ENCODE data around the gene CRTC1. TPM values are rescaled to one million over a fixed set of nuclear protein-coding genes. Genes with fewer than 3 reads are reported as not detected.
"Not testable (repeated sequence)": the region's sequence is repeated elsewhere in the genome, so short reads cannot be mapped to it uniquely, and the experiment has no call there.

CRTC1 gene
- total RNA-seq, 1 experiment from 2014 or later: 3.7 TPM

GRCh38 chr19:18717601-18718000 is 34.1 kb downstream of the CRTC1 start:
- Histone ChIP-seq H4K20me1 (ENCODE audit: insufficient read depth, low read depth, low read length) (no peaks in the 10 kb centered on the region), H3K4me1 (ENCODE audit: low read length) (no peaks in the 10 kb centered on the region), H3K4me3 (ENCODE audit: low read length) (no peak overlapping the region)

GRCh38 chr19:18718015-18718526 is 34.6 kb downstream of the CRTC1 start:
- H3K9me3 ChIP-seq (ENCODE audit: low read length): no peaks in the 10 kb centered on the region
- no peak overlapping the region for H3K4me2 ChIP-seq (ENCODE audit: low read depth, low read length, poor library complexity, severe bottlenecking)
- H3K27ac ChIP-seq (ENCODE audit: low read length): no peak overlapping the region
- no peak for DNase-seq
- H3K9me2 ChIP-seq (replicated peaks; ENCODE audit: insufficient read depth, low read length): no peaks in the 10 kb centered on the region
- H4K20me1 ChIP-seq (ENCODE audit: insufficient read depth, low read depth, low read length): no peaks in the 10 kb centered on the region
- no peaks in the 10 kb centered on the region for H3K27me3 ChIP-seq (ENCODE audit: low read length)
- H3K36me3 ChIP-seq (ENCODE audit: insufficient read depth, low read length): no peaks in the 10 kb centered on the region
- H3K4me1 ChIP-seq (ENCODE audit: low read length): no peaks in the 10 kb centered on the region
- no peaks in the 10 kb centered on the region for H3K79me2 ChIP-seq (ENCODE audit: low read length)
- H3K4me3 ChIP-seq (ENCODE audit: low read length): no peak overlapping the region
- no peak overlapping the region for H3K9ac ChIP-seq (ENCODE audit: low read length)
- H2AFZ ChIP-seq (ENCODE audit: low read length): no peak overlapping the region

More at GRCh38 chr19:18717601-18718000, 34.1 kb downstream of the CRTC1 start:
- Histone ChIP-seq H3K9me3 (ENCODE audit: low read length) (no peaks in the 10 kb centered on the region), H2AFZ (ENCODE audit: low read length) (no peak overlapping the region), H3K27ac (ENCODE audit: low read length) (no peak overlapping the region), H3K36me3 (ENCODE audit: insufficient read depth, low read length) (no peaks in the 10 kb centered on the region), H3K27me3 (ENCODE audit: low read length) (no peaks in the 10 kb centered on the region), H3K4me2 (ENCODE audit: low read depth, low read length, poor library complexity, severe bottlenecking) (no peak overlapping the region), H3K79me2 (ENCODE audit: low read length) (no peaks in the 10 kb centered on the region), H3K9me2 (replicated peaks; ENCODE audit: insufficient read depth, low read length) (no peaks in the 10 kb centered on the region), H3K9ac (ENCODE audit: low read length) (no peak overlapping the region)
- DNase-seq: no peak

DNA sequence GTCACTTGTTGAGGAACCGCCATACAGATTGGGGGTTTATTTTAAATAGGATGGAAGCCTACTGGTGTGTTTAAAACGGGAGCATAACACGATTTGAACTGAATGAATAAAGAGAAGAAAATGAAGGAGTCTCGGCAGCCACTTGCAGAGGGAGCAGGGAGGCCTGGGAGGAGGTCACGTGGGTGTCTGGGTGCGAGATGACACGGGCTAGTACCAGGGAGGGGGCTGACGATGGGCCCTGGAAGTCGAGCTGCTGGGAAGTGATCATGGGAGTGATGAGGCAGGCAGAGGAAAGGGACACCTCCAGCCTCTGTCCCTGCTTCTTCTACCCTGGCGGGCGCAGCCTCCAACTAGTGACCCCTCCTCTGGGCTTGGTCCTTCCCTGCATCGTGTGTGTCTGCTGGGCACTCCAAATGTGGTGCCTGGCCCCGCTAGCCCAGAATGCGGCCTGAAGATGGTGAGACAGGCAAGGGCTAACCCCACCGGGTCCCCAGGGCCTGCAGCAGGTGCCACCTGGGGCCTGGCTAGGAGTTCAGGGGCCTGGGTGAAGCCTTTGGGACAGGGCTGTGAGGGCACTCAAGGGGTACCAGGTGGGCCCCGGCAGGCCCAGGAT is 35.5 kb downstream of the CRTC1 start:
- no peak overlapping the region for H3K27ac ChIP-seq (ENCODE audit: low read length)
- H3K9ac ChIP-seq (ENCODE audit: low read length): no peak overlapping the region
- no peaks in the 10 kb centered on the region for H3K9me2 ChIP-seq (replicated peaks; ENCODE audit: insufficient read depth, low read length)
- DNase-seq: no peak
- no peaks in the 10 kb centered on the region for H3K27me3 ChIP-seq (ENCODE audit: low read length)
- H3K36me3 ChIP-seq (ENCODE audit: insufficient read depth, low read length): no peaks in the 10 kb centered on the region
- no peaks in the 10 kb centered on the region for H3K9me3 ChIP-seq (ENCODE audit: low read length)
- no peak overlapping the region for H3K4me2 ChIP-seq (ENCODE audit: low read depth, low read length, poor library complexity, severe bottlenecking)
- no peaks in the 10 kb centered on the region for H3K79me2 ChIP-seq (ENCODE audit: low read length)
- no peaks in the 10 kb centered on the region for H4K20me1 ChIP-seq (ENCODE audit: insufficient read depth, low read depth, low read length)
- H2AFZ ChIP-seq (ENCODE audit: low read length): no peak overlapping the region
- H3K4me3 ChIP-seq (ENCODE audit: low read length): no peak overlapping the region
- no peaks in the 10 kb centered on the region for H3K4me1 ChIP-seq (ENCODE audit: low read length)

DNA sequence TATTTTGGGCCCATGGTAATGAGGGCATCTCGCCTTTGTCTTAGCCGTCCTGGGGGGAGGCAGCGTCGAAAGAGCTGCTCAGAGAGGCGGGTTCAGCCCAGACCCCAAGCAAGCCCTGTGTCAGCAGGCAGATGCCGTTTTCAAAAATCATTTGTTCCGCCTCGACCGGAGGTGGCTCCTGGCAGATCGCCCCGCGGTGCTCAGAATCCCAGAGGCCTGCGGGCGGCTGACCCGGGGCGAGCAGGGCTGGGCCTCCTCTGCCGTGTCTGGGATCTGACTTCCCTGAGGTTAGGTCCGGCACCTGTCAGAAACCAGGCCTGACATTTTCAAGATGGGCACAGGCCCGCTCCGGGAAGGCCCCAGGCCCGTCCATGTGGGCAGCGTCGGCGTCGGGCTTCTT is 36.1 kb downstream of the CRTC1 start:
- H3K9ac ChIP-seq (ENCODE audit: low read length): no peak overlapping the region
- no peaks in the 10 kb centered on the region for H4K20me1 ChIP-seq (ENCODE audit: insufficient read depth, low read depth, low read length)

DNA sequence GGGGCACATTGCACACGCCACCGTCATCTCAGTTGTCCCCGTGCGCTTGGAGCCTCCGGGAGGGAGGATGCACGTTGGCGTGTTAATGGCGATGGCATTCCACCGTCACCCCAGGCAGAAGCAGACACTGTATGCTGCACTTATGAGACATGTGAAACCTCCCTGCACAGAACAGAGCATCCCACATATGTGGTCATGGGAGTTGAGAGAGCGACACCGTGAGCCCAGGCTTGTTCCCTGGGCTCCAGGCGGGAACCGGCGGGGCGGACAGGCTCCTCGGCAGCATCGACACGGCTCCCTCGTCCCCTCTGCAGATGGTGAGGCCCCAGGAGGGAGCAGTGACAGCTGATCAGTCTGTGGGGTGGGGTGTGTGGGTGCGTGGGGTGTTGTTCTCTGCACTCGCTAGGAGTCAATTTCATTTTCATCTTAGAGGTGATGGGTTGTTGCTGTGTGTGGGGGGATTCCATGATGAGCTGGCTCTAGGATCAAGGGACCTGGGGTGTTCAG is 40.4 kb downstream of the CRTC1 start:
- Histone ChIP-seq H3K9me3 (ENCODE audit: low read length) (no peaks in the 10 kb centered on the region), H3K36me3 (ENCODE audit: insufficient read depth, low read length) (no peaks in the 10 kb centered on the region), H3K27me3 (ENCODE audit: low read length) (no peaks in the 10 kb centered on the region), H3K4me1 (ENCODE audit: low read length) (no peaks in the 10 kb centered on the region), H3K4me3 (ENCODE audit: low read length) (no peak overlapping the region), H4K20me1 (ENCODE audit: insufficient read depth, low read depth, low read length) (no peaks in the 10 kb centered on the region), H3K27ac (ENCODE audit: low read length) (no peak overlapping the region), H3K9me2 (replicated peaks; ENCODE audit: insufficient read depth, low read length) (no peaks in the 10 kb centered on the region), H3K4me2 (ENCODE audit: low read depth, low read length, poor library complexity, severe bottlenecking) (no peak overlapping the region), H3K9ac (ENCODE audit: low read length) (no peak overlapping the region), H2AFZ (ENCODE audit: low read length) (no peak overlapping the region), H3K79me2 (ENCODE audit: low read length) (no peaks in the 10 kb centered on the region)
- no peak for DNase-seq

More for the DNA sequence above, 36.1 kb downstream of the CRTC1 start:
- Histone ChIP-seq H3K4me2 (ENCODE audit: low read depth, low read length, poor library complexity, severe bottlenecking) (no peak overlapping the region), H3K27me3 (ENCODE audit: low read length) (no peaks in the 10 kb centered on the region), H3K9me2 (replicated peaks; ENCODE audit: insufficient read depth, low read length) (no peaks in the 10 kb centered on the region), H3K4me1 (ENCODE audit: low read length) (no peaks in the 10 kb centered on the region), H3K36me3 (ENCODE audit: insufficient read depth, low read length) (no peaks in the 10 kb centered on the region), H3K4me3 (ENCODE audit: low read length) (no peak overlapping the region), H3K27ac (ENCODE audit: low read length) (no peak overlapping the region), H3K79me2 (ENCODE audit: low read length) (no peaks in the 10 kb centered on the region), H3K9me3 (ENCODE audit: low read length) (no peaks in the 10 kb centered on the region), H2AFZ (ENCODE audit: low read length) (no peak overlapping the region)
- DNase-seq: no peak

- DNase-seq: no peak
- Histone ChIP-seq H3K36me3 (ENCODE audit: insufficient read depth, low read length) (no peaks in the 10 kb centered on the region), H2AFZ (ENCODE audit: low read length) (no peak overlapping the region), H3K79me2 (ENCODE audit: low read length) (no peaks in the 10 kb centered on the region), H3K4me1 (ENCODE audit: low read length) (no peaks in the 10 kb centered on the region), H4K20me1 (ENCODE audit: insufficient read depth, low read depth, low read length) (no peaks in the 10 kb centered on the region; the same call in 1 of the 2 replicates), H3K4me2 (ENCODE audit: low read depth, low read length, poor library complexity, severe bottlenecking) (no peak overlapping the region), H3K4me3 (ENCODE audit: low read length) (no peak overlapping the region), H3K9me3 (ENCODE audit: low read length) (no peaks in the 10 kb centered on the region), H3K27ac (ENCODE audit: low read length) (no peak overlapping the region), H3K9me2 (replicated peaks; ENCODE audit: insufficient read depth, low read length) (no peaks in the 10 kb centered on the region), H3K9ac (ENCODE audit: low read length) (no peak overlapping the region), H3K27me3 (ENCODE audit: low read length) (no peaks in the 10 kb centered on the region)
Observed at GRCh38 chr19:18725841-18726770, 42.6 kb downstream of the CRTC1 start.

- Histone ChIP-seq H3K9me2 (replicated peaks; ENCODE audit: insufficient read depth, low read length) (no peaks in the 10 kb centered on the region), H2AFZ (ENCODE audit: low read length) (no peak overlapping the region), H4K20me1 (ENCODE audit: insufficient read depth, low read depth, low read length) (no peaks in the 10 kb centered on the region; the same call in 1 of the 2 replicates), H3K27ac (ENCODE audit: low read length) (no peak overlapping the region), H3K4me1 (ENCODE audit: low read length) (no peaks in the 10 kb centered on the region), H3K4me3 (ENCODE audit: low read length) (no peak overlapping the region), H3K9ac (ENCODE audit: low read length) (no peak overlapping the region), H3K4me2 (ENCODE audit: low read depth, low read length, poor library complexity, severe bottlenecking) (no peak overlapping the region), H3K79me2 (ENCODE audit: low read length) (no peaks in the 10 kb centered on the region), H3K9me3 (ENCODE audit: low read length) (no peaks in the 10 kb centered on the region), H3K27me3 (ENCODE audit: low read length) (no peaks in the 10 kb centered on the region), H3K36me3 (ENCODE audit: insufficient read depth, low read length) (no peaks in the 10 kb centered on the region)
- no peak for DNase-seq
Observed at GRCh38 chr19:18726846-18727245, 43.4 kb downstream of the CRTC1 start.

DNA sequence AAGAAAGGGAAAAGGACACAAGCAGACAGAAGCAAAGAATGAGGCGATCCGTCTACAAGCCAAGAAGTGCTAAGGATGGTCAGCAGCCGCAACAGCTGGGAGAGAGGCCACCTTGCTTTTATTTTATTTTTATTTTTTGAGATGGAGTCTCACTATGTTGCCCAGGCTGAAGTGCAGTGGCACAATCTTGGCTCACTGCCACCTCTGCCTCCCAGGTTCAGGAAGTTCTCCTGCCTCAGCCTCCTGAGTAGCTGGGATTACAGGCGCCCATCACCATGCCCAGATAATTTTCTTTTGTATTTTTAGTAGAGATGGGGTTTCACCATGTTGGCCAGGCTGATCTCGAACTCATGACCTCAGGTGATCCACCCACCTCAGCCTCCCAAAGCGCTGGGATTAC is 44.1 kb downstream of the CRTC1 start:
- not testable (repeated sequence) for H4K20me1 ChIP-seq (ENCODE audit: insufficient read depth, low read depth, low read length); H3K79me2 ChIP-seq (ENCODE audit: low read length)

More for the DNA sequence above, 44.1 kb downstream of the CRTC1 start:
- DNase-seq; H3K4me2 ChIP-seq (ENCODE audit: low read depth, low read length, poor library complexity, severe bottlenecking); H3K27ac ChIP-seq (ENCODE audit: low read length); H3K9ac ChIP-seq (ENCODE audit: low read length); H3K36me3 ChIP-seq (ENCODE audit: insufficient read depth, low read length); H3K4me1 ChIP-seq (ENCODE audit: low read length); H3K9me2 ChIP-seq (replicated peaks; ENCODE audit: insufficient read depth, low read length); H3K9me3 ChIP-seq (ENCODE audit: low read length); H3K4me3 ChIP-seq (ENCODE audit: low read length); H3K27me3 ChIP-seq (ENCODE audit: low read length); H2AFZ ChIP-seq (ENCODE audit: low read length): not testable (repeated sequence)

Data from Karpas-422 (cell line).